Mesenchymal stem cell (in vitro differentiated cells and primary cell): Measurements from ENCODE around the gene IL17RA.
A peak's percentile ranks its signal among the peaks of the same experiment; 100 is the strongest.

ENCODE experiments used
- DNase-seq: peaks from one replicate; pipeline ENCODE4 v3.0.0-alpha.2; 2013
- H2AFZ ChIP-seq: one replicate; pipeline ENCODE4 v1.6.1; 2013; ENCODE audit warnings: low read depth, mild to moderate bottlenecking, control low read depth, inconsistent platforms, low read length, moderate library complexity
- H2AK5ac ChIP-seq: 2 replicates; pipeline ENCODE4 v1.6.1; 2013; ENCODE audit warnings: low read length, moderate library complexity, mild to moderate bottlenecking, inconsistent platforms; ENCODE audit not compliant: severe bottlenecking
- H2BK120ac ChIP-seq: one replicate; pipeline ENCODE4 v1.6.1; 2013; ENCODE audit warnings: low read depth, mild to moderate bottlenecking, inconsistent platforms, low read length, moderate library complexity
- H2BK12ac ChIP-seq, 2 experiments: one replicate each; pipeline ENCODE4 v1.6.1; 2013; ENCODE audit warnings: inconsistent platforms in 2 of 2, low read length in 2 of 2, mild to moderate bottlenecking in 2 of 2, moderate library complexity in 2 of 2, control low read depth in 1 of 2
- H2BK15ac ChIP-seq: one replicate; pipeline ENCODE4 v1.6.1; 2013; ENCODE audit warnings: mild to moderate bottlenecking, low read depth, inconsistent platforms; ENCODE audit not compliant: poor library complexity, severe bottlenecking
- H2BK5ac ChIP-seq: 2 replicates; pipeline ENCODE4 v1.6.1; 2013; ENCODE audit warnings: low read depth, mild to moderate bottlenecking, low read length, control low read depth, inconsistent platforms; ENCODE audit not compliant: poor library complexity, severe bottlenecking
- H3K14ac ChIP-seq, 2 experiments: one replicate each; pipeline ENCODE4 v1.6.1; 2013; ENCODE audit warnings: inconsistent platforms in 2 of 2, low read length in 2 of 2, control low read depth in 1 of 2, mild to moderate bottlenecking in 1 of 2, moderate library complexity in 1 of 2
- H3K18ac ChIP-seq, 2 experiments: one replicate each; pipeline ENCODE4 v1.6.1; 2013; ENCODE audit warnings: inconsistent platforms in 2 of 2, low read length in 2 of 2, control low read depth in 1 of 2, low read depth in 1 of 2, mild to moderate bottlenecking in 1 of 2
- H3K23ac ChIP-seq, 2 experiments: one replicate each; pipeline ENCODE4 v1.6.1; 2013; ENCODE audit warnings: inconsistent platforms in 2 of 2, low read length in 2 of 2, mild to moderate bottlenecking in 2 of 2, moderate library complexity in 2 of 2, control low read depth in 1 of 2
- H3K27ac ChIP-seq: 2 replicates; pipeline ENCODE4 v1.5.1; 2013; ENCODE audit warnings: mild to moderate bottlenecking, moderate library complexity, low read length, control low read depth, inconsistent platforms; ENCODE audit not compliant: poor library complexity, severe bottlenecking
- H3K27me3 ChIP-seq, 2 experiments: 2 replicates each; pipeline versions ENCODE4 v1.6.1 to v1.7.0; 2013; ENCODE audit warnings: low read length in 2 of 2, mild to moderate bottlenecking in 2 of 2, moderate library complexity in 2 of 2, control low read depth in 1 of 2, inconsistent platforms in 1 of 2; ENCODE audit not compliant: control insufficient read depth in 1 of 2, insufficient read depth in 1 of 2
- H3K36me3 ChIP-seq, 2 experiments: 2 replicates each; pipeline versions ENCODE4 v1.6.1 to v1.7.0; 2013; ENCODE audit warnings: low read length in 2 of 2, control low read depth in 1 of 2, inconsistent platforms in 1 of 2, low read depth in 1 of 2, mild to moderate bottlenecking in 1 of 2; ENCODE audit not compliant: insufficient read depth in 2 of 2, control insufficient read depth in 1 of 2
- H3K4ac ChIP-seq, 2 experiments: one replicate each; pipeline ENCODE4 v1.6.1; 2013; ENCODE audit warnings: inconsistent platforms in 2 of 2, low read length in 2 of 2, mild to moderate bottlenecking in 2 of 2, moderate library complexity in 2 of 2, control low read depth in 1 of 2, low read depth in 1 of 2
- H3K4me1 ChIP-seq: 2 replicates; pipeline ENCODE4 v1.6.1; 2013; ENCODE audit warnings: low read depth, low read length, control low read depth; ENCODE audit not compliant: control insufficient read depth, insufficient read depth
- H3K4me2 ChIP-seq: 2 replicates; pipeline ENCODE4 v1.6.1; 2013; ENCODE audit warnings: low read length, mild to moderate bottlenecking, inconsistent platforms; ENCODE audit not compliant: poor library complexity, severe bottlenecking
- H3K4me3 ChIP-seq, 2 experiments: 2 replicates each; pipeline versions ENCODE4 v1.5.1 to v1.7.0; 2013; ENCODE audit warnings: low read length in 2 of 2, mild to moderate bottlenecking in 2 of 2, control low read depth in 1 of 2, low read depth in 1 of 2; ENCODE audit not compliant: insufficient read depth in 1 of 2
- H3K79me1 ChIP-seq: replicated peaks from 2 replicates; pipeline ENCODE4 v1.6.1; 2013; ENCODE audit warnings: mild to moderate bottlenecking, control low read depth, low read length, inconsistent platforms; ENCODE audit not compliant: poor library complexity, severe bottlenecking
- H3K9ac ChIP-seq: 2 replicates; pipeline ENCODE4 v1.7.0; 2013; ENCODE audit warnings: mild to moderate bottlenecking, low read length, moderate library complexity
- H3K9me3 ChIP-seq: 2 replicates; pipeline ENCODE4 v1.7.0; 2013; ENCODE audit warnings: mild to moderate bottlenecking, low read length; ENCODE audit not compliant: control insufficient read depth
- H4K8ac ChIP-seq: one replicate; pipeline ENCODE4 v1.6.1; 2013; ENCODE audit warnings: inconsistent platforms, mild to moderate bottlenecking, low read length, moderate library complexity
- H4K91ac ChIP-seq: one replicate; pipeline ENCODE4 v1.6.1; 2013; ENCODE audit warnings: mild to moderate bottlenecking, low read length, inconsistent platforms
- WGBS: methylation state at CpG from one replicate; pipeline ENCODE4 v1.1.7; 2013; ENCODE audit warnings: mixed read lengths; 5-methylcytosine and 5-hydroxymethylcytosine counted together

Gene IL17RA

GRCh38 chr22:17074648-17075002 lies 10.2 kb upstream of the IL17RA start:
- Histone ChIP-seq H3K27ac (no peak overlapping the region), H3K9ac (peak overlapping the region; percentile 38)
- no peak for DNase-seq

DNA sequence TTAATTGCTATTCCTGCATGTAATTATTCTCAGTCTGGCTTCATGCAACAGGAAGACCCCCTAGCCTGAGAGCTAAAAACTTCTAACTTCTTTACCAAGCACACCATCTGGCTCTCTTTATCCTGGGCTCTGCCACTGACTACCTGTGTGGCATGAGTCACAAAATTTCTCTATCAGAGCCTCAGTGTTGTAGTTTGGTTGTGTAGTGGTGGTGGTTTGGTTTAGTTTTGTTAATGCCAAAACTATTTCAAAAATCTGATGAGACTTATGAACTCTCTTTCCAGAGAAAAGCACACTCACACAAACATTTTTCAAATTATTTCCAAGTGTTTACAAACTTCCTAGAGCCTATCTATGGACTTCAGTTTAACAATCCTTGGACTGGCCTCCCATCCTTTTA lies 7.5 kb upstream of the IL17RA start:
- Histone ChIP-seq H3K27ac (peak overlapping the region; percentile 29), H2BK5ac (no peak overlapping the region), H2BK12ac (no peak overlapping the region), H3K9ac (peak overlapping the region; percentile 32), H3K36me3 (no peaks in the 10 kb centered on the region), H3K4me2 (no peak overlapping the region), H3K14ac (no peak overlapping the region), H2AK5ac (no peak overlapping the region), H2BK120ac (no peak overlapping the region), H4K91ac (no peak overlapping the region), H3K4ac (no peak overlapping the region), H3K23ac (no peak overlapping the region), H3K4me3 (no peak overlapping the region), H3K79me1 (no peaks in the 10 kb centered on the region), H3K9me3 (no peaks in the 10 kb centered on the region), H2AFZ (no peak overlapping the region), H3K27me3 (no peaks in the 10 kb centered on the region), H3K18ac (no peak overlapping the region), H2BK15ac (no peak overlapping the region), H3K4me1 (peaks cover 10% of the 10 kb centered on the region), H4K8ac (no peak overlapping the region)
- DNase-seq: peak; percentile 37

More at GRCh38 chr22:17074648-17075002, 10.2 kb upstream of the IL17RA start:
- Histone ChIP-seq H2BK12ac (no peak overlapping the region), H2AK5ac (no peak overlapping the region), H4K91ac (no peak overlapping the region), H3K4ac (no peak overlapping the region), H3K27me3 (no peaks in the 10 kb centered on the region), H3K14ac (no peak overlapping the region), H2BK5ac (no peak overlapping the region), H3K18ac (no peak overlapping the region), H3K9me3 (no peaks in the 10 kb centered on the region), H4K8ac (no peak overlapping the region), H3K79me1 (no peaks in the 10 kb centered on the region), H3K4me2 (no peak overlapping the region), H3K23ac (no peak overlapping the region), H3K4me3 (no peak overlapping the region), H3K36me3 (no peaks in the 10 kb centered on the region), H3K4me1 (peaks cover 8% of the 10 kb centered on the region), H2BK15ac (no peak overlapping the region), H2BK120ac (no peak overlapping the region), H2AFZ (no peak overlapping the region)

DNA sequence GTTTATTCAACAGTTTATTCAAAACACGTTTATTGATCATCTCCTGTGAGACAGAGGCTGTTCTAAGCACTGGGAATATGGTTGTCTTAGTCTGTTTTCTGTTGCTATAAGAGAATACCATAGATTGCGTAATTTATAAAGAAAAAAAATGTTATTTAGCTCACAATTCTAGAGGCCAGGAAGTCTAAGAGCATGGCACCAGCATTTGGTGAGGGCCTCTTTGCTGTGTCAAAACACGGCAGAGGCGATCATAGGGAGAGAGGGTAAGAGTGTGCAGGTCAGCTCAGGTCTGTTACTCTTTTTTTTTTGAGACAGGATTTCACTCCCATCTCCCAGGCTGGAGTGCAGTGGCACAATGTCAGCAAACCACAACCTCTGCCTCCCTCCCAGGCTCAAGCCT lies 5.2 kb upstream of the IL17RA start:
- H3K27me3 ChIP-seq: no peaks in the 10 kb centered on the region

DNA sequence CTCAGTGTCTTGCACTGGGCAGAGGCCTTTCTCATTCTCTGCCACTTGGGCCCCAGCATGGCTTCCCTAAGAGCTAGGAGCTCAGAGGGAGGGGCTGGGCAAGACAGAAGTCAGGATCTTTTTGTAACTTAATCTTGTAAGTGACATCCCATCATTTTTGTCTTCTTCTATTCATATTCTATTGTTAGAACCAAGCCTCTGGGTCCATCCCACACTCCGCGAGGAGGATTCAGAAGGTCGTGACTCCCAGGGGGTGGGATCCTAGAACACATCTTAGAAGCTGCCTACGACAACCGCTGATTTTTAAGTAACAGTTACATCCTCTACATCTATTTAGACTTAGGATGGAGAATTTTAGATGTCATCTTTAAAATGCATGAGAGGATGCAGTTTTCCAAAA lies 1.5 kb upstream of the IL17RA start:
- H2AK5ac ChIP-seq: no peak overlapping the region
- H3K4ac ChIP-seq: no peak overlapping the region
- H3K79me1 ChIP-seq: peaks cover 14% of the 10 kb centered on the region
- H3K4me2 ChIP-seq: no peak overlapping the region
- H2BK120ac ChIP-seq: no peak overlapping the region
- no peaks in the 10 kb centered on the region for H3K9me3 ChIP-seq
- no peak overlapping the region for H3K18ac ChIP-seq
- H3K36me3 ChIP-seq: no peaks in the 10 kb centered on the region
- 97% methylated on average over 3 of the region's 5 CpGs for WGBS
- H2AFZ ChIP-seq: no peak overlapping the region
- no peak overlapping the region for H3K27ac ChIP-seq
- H2BK5ac ChIP-seq: no peak overlapping the region
- no peak overlapping the region for H3K14ac ChIP-seq
- no peak overlapping the region for H2BK12ac ChIP-seq
- peaks cover 21% of the 10 kb centered on the region for H3K4me1 ChIP-seq
- H3K9ac ChIP-seq: no peak overlapping the region
- H2BK15ac ChIP-seq: no peak overlapping the region
- no peak overlapping the region for H3K23ac ChIP-seq
- H3K27me3 ChIP-seq: no peaks in the 10 kb centered on the region
- H4K8ac ChIP-seq: no peak overlapping the region
- no peak for DNase-seq
- H4K91ac ChIP-seq: no peak overlapping the region
- H3K4me3 ChIP-seq: no peak overlapping the region

More for the DNA sequence above, 5.2 kb upstream of the IL17RA start:
- H4K91ac ChIP-seq: no peak overlapping the region
- H2AK5ac ChIP-seq: no peak overlapping the region
- no peak overlapping the region for H3K18ac ChIP-seq
- H2BK12ac ChIP-seq: no peak overlapping the region
- H4K8ac ChIP-seq: no peak overlapping the region
- H3K9me3 ChIP-seq: no peaks in the 10 kb centered on the region
- H3K79me1 ChIP-seq: no peaks in the 10 kb centered on the region
- H3K36me3 ChIP-seq: no peaks in the 10 kb centered on the region
- no peak for DNase-seq
- no peak overlapping the region for H3K9ac ChIP-seq
- no peak overlapping the region for H3K4ac ChIP-seq
- H3K4me1 ChIP-seq: peaks cover 14% of the 10 kb centered on the region
- H3K4me3 ChIP-seq: no peak overlapping the region
- H2AFZ ChIP-seq: no peak overlapping the region
- H3K4me2 ChIP-seq: no peak overlapping the region
- no peak overlapping the region for H3K23ac ChIP-seq
- no peak overlapping the region for H3K14ac ChIP-seq
- no peak overlapping the region for H2BK15ac ChIP-seq
- H2BK5ac ChIP-seq: no peak overlapping the region
- no peak overlapping the region for H2BK120ac ChIP-seq
- no peak overlapping the region for H3K27ac ChIP-seq
- 100% methylated on average over 3 of the region's 4 CpGs for WGBS
